Heart left ventricle (tissue), 13 donors: ENCODE data around the gene IRX1.

Source experiments
- CTCF ChIP-seq, 12 donors: fragments of 200-600 bp; sonication (generic) in 4 of 12; IDR thresholded peaks; one replicate each; pipeline versions ENCODE4 v1.5.0 to v1.8.0; 2018 to 2022; ENCODE audit warnings: antibody characterized with exemption in 12 of 12, mild to moderate bottlenecking in 5 of 12
- POLR2A ChIP-seq, 2 donors: fragments of 450-650 bp; IDR thresholded peaks; one replicate each; pipeline ENCODE4 v1.6.1; 2017; ENCODE audit warnings: antibody characterized with exemption in 2 of 2, mild to moderate bottlenecking in 2 of 2, moderate library complexity in 2 of 2
- donor health status: ischemic (EF 13 %, LVEDD 7.1; RV severe dilation, severe dysfunction).
- donor health status: DM: no; HTN: yes; CAD: no.
- donor health status: DM: no; HTN: no; CAD: no.
- donor health status: ischemic (EF 25% LVEDD 6.9; RV normal size, moderate dysfunction).
- donor health status: ischemic (EF 25% LVEDD 5.7; RV mildly dilated, moderate dysfunction).
- donor health status: ischemic (EF 35%, LVEDD 5.7; RV mildly dilated, moderate dysfunction).
- donor health status: nonischemic (EF 11% LVEDD 7.7; RV severe dilation, severe dysfunction).
- donor health status: DM: yes; HTN: yes; CAD: no.
- donor health status: PGD.
- donor health status: ischemic (EF 29% LVEDD 5.4; RV normal size, mild dysfunction).
- donor health status: nonischemic (EF 23%, LVEDD 6.1; RV moderate dilation, normal function).

DNA sequence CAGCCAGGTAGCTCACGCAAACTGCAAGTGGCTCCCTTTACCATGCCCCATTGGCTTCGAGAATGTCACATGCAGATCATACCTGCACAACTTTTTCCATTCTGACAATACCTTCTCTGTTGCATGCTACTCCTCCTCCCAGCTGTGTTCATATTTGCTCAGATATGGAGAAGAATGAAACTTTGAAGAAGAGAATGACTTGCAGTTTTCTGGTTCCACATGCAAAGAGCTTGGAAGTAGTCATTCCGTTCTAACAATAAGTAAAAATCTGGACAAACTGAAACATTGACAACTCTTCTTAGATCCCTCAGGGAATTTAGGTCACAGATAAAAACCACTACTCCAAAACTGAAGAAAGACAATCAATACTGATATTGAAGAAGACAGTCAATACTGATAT, 49.6 kb upstream of the IRX1 start:
- TF ChIP-seq CTCF (IDR thresholded peaks at IDR 0.05) (no peak), POLR2A (IDR thresholded peaks at IDR 0.05) (no peak)
